Measurements from ENCODE around the gene ORAI1.
"Not testable (repeated sequence)": the region's sequence is repeated elsewhere in the genome, so short reads cannot be mapped to it uniquely, and the experiment has no call there.

ORAI1 gene

GRCh38 chr12:121648458-121649028, 22.2 kb downstream of the ORAI1 start:
- no peak for DNase-seq (ENCODE audit: low read depth in 1 of 2, low spot score in 1 of 2)

- DNase-seq (ENCODE audit: low read depth in 1 of 2, low spot score in 1 of 2), result no peak
Measured at GRCh38 chr12:121649322-121649721, 23.0 kb downstream of the ORAI1 start.

- no peak for DNase-seq (ENCODE audit: low read depth in 1 of 2, low spot score in 1 of 2)
Measured at GRCh38 chr12:121649819-121650353, 23.6 kb downstream of the ORAI1 start.

- DNase-seq (ENCODE audit: low read depth in 1 of 2, low spot score in 1 of 2), result no peak
Measured at GRCh38 chr12:121651320-121651719, 25.0 kb downstream of the ORAI1 start.

- no peak for DNase-seq (ENCODE audit: low read depth in 1 of 2, low spot score in 1 of 2)
Measured at GRCh38 chr12:121652767-121653497, 26.6 kb downstream of the ORAI1 start.

GRCh38 chr12:121653999-121654398, 27.7 kb downstream of the ORAI1 start:
- DNase-seq (ENCODE audit: low read depth in 1 of 2, low spot score in 1 of 2), result no peak

GRCh38 chr12:121656122-121656521, 29.8 kb downstream of the ORAI1 start:
- DNase-seq (ENCODE audit: low read depth in 1 of 2, low spot score in 1 of 2), result no peak

GRCh38 chr12:121657305-121658008, 31.1 kb downstream of the ORAI1 start:
- no peak for DNase-seq (ENCODE audit: low read depth in 1 of 2, low spot score in 1 of 2)

- not testable (repeated sequence) for DNase-seq (ENCODE audit: low read depth in 1 of 2, low spot score in 1 of 2)
Measured at GRCh38 chr12:121661353-121662105, 35.2 kb downstream of the ORAI1 start.

- no peak for DNase-seq (ENCODE audit: low read depth in 1 of 2, low spot score in 1 of 2)
Measured at GRCh38 chr12:121663610-121663929, 37.2 kb downstream of the ORAI1 start.

- DNase-seq (ENCODE audit: low read depth in 1 of 2, low spot score in 1 of 2), result not testable (repeated sequence)
Measured at GRCh38 chr12:121666829-121667228, 40.5 kb downstream of the ORAI1 start.

- peak in 1 of 2 donors; percentile 34 for DNase-seq (ENCODE audit: low read depth in 1 of 2, low spot score in 1 of 2)
Measured at GRCh38 chr12:121668750-121669520, 42.6 kb downstream of the ORAI1 start.

- DNase-seq (ENCODE audit: low read depth in 1 of 2, low spot score in 1 of 2), result no peak
Measured at GRCh38 chr12:121669521-121669900, 43.2 kb downstream of the ORAI1 start, which contains the start of gene MORN3. MORN3 (minus strand) TSS chr12:121669654; CDS start chr12:121669483, 171 bp downstream.

GRCh38 chr12:121673013-121673511, 46.7 kb downstream of the ORAI1 start:
- DNase-seq (ENCODE audit: low read depth in 1 of 2, low spot score in 1 of 2), result no peak

- no peak for DNase-seq (ENCODE audit: low read depth in 1 of 2, low spot score in 1 of 2)
Measured at GRCh38 chr12:121676190-121676589, 49.9 kb downstream of the ORAI1 start.

GRCh38 chr12:121678305-121678704, 52.0 kb downstream of the ORAI1 start:
- no peak for DNase-seq (ENCODE audit: low read depth in 1 of 2, low spot score in 1 of 2)

GRCh38 chr12:121678716-121679300, 52.5 kb downstream of the ORAI1 start:
- DNase-seq (ENCODE audit: low read depth in 1 of 2, low spot score in 1 of 2), result no peak

GRCh38 chr12:121679661-121680197, 53.4 kb downstream of the ORAI1 start:
- DNase-seq (ENCODE audit: low read depth in 1 of 2, low spot score in 1 of 2), result not testable (repeated sequence)

GRCh38 chr12:121688966-121689365, 62.6 kb downstream of the ORAI1 start:
- DNase-seq (ENCODE audit: low read depth in 1 of 2, low spot score in 1 of 2), result no peak

GRCh38 chr12:121689430-121689829, 63.1 kb downstream of the ORAI1 start:
- DNase-seq (ENCODE audit: low read depth in 1 of 2, low spot score in 1 of 2), result no peak
